Mesendoderm (in vitro differentiated cells): Measurements from ENCODE around the gene HEXIM1.

Source experiments
- DNase-seq: peaks from one replicate; pipeline ENCODE4 v3.0.0; 2013
- H2AK5ac ChIP-seq: 2 replicates; pipeline ENCODE4 v1.6.1; 2013; ENCODE audit warnings: low read length, inconsistent platforms
- H2BK120ac ChIP-seq: 2 replicates; pipeline ENCODE4 v1.6.1; 2013; ENCODE audit warnings: low read depth, mild to moderate bottlenecking, low read length, moderate library complexity, mixed read lengths
- H2BK15ac ChIP-seq: replicated peaks from 2 replicates; pipeline ENCODE4 v1.6.1; 2013; ENCODE audit warnings: low read depth, mild to moderate bottlenecking, moderate library complexity
- H2BK5ac ChIP-seq: 2 replicates; pipeline ENCODE4 v1.6.1; 2013; ENCODE audit warnings: low read length, inconsistent platforms
- H3K18ac ChIP-seq: 2 replicates; pipeline ENCODE4 v1.6.1; 2013; ENCODE audit warnings: mild to moderate bottlenecking, low read length, mixed read lengths
- H3K23ac ChIP-seq: one replicate; pipeline ENCODE4 v1.6.1; 2013; ENCODE audit warnings: low read length
- H3K27ac ChIP-seq: 2 replicates; pipeline ENCODE4 v1.5.1; 2013; ENCODE audit warnings: low read depth, mild to moderate bottlenecking, inconsistent platforms, low read length, moderate library complexity
- H3K27me3 ChIP-seq: 2 replicates; pipeline ENCODE4 v1.6.1; 2013; ENCODE audit warnings: low read length, control low read depth, mild to moderate bottlenecking, inconsistent platforms; ENCODE audit not compliant: insufficient read depth, poor library complexity
- H3K36me3 ChIP-seq: 2 replicates; pipeline ENCODE4 v1.6.1; 2013; ENCODE audit warnings: low read length, inconsistent platforms; ENCODE audit not compliant: control insufficient read depth, insufficient read depth
- H3K4ac ChIP-seq: one replicate; pipeline ENCODE4 v1.6.1; 2013; ENCODE audit warnings: low read depth, mild to moderate bottlenecking, low read length, moderate library complexity
- H3K4me1 ChIP-seq: 2 replicates; pipeline ENCODE4 v1.6.1; 2013; ENCODE audit warnings: low read depth, low read length, inconsistent platforms; ENCODE audit not compliant: control insufficient read depth
- H3K4me2 ChIP-seq: 2 replicates; pipeline ENCODE4 v1.6.1; 2013; ENCODE audit warnings: low read length
- H3K4me3 ChIP-seq: 2 replicates; pipeline ENCODE4 v1.5.1; 2013; ENCODE audit warnings: mild to moderate bottlenecking, low read length
- H3K56ac ChIP-seq: one replicate; pipeline ENCODE4 v1.6.1; 2013; ENCODE audit warnings: low read length
- H3K79me1 ChIP-seq: 2 replicates; pipeline ENCODE4 v1.6.1; 2013; ENCODE audit warnings: low read length, inconsistent platforms
- H3K79me2 ChIP-seq: 2 replicates; pipeline ENCODE4 v1.6.1; 2013; ENCODE audit warnings: mild to moderate bottlenecking, low read length; ENCODE audit not compliant: control insufficient read depth, insufficient read depth
- H3K9ac ChIP-seq: 2 replicates; pipeline ENCODE4 v1.6.1; 2013; ENCODE audit warnings: low read length, inconsistent platforms
- H4K5ac ChIP-seq: one replicate; pipeline ENCODE4 v1.6.1; 2013; ENCODE audit warnings: low read length
- H4K8ac ChIP-seq: one replicate; pipeline ENCODE4 v1.6.1; 2013; ENCODE audit warnings: low read depth, mild to moderate bottlenecking, control low read depth, low read length, moderate library complexity
- WGBS: extraction: QIAGEN DNeasy Blood & Tissue Kit; methylation state at CpG from one replicate; pipeline ENCODE4 v1.1.7; 2013; ENCODE audit warnings: low lambda C conversion rate, missing lambda C conversion rate; ENCODE audit not compliant: insufficient coverage; ENCODE audit errors: extremely low coverage; 5-methylcytosine and 5-hydroxymethylcytosine counted together

Gene HEXIM1

GRCh38 chr17:45107293-45108010 lies 40.8 kb upstream of the HEXIM1 start:
- Histone ChIP-seq H2AK5ac (no peak overlapping the region), H3K79me2 (no peaks in the 10 kb centered on the region), H4K8ac (no peak overlapping the region), H3K36me3 (peaks cover 25% of the 10 kb centered on the region), H3K9ac (no peak overlapping the region), H3K27ac (no peak overlapping the region), H3K23ac (no peak overlapping the region), H3K4me2 (no peak overlapping the region), H2BK15ac (no peak overlapping the region), H3K79me1 (no peaks in the 10 kb centered on the region), H3K4me3 (no peak overlapping the region), H2BK5ac (no peak overlapping the region), H3K56ac (no peak overlapping the region), H3K18ac (no peak overlapping the region), H3K4me1 (no peaks in the 10 kb centered on the region), H3K4ac (no peak overlapping the region), H3K27me3 (no peaks in the 10 kb centered on the region), H2BK120ac (no peak overlapping the region), H4K5ac (no peak overlapping the region)
- WGBS: no CpG with 5 or more reads among the region's 13 CpGs
- no peak for DNase-seq

- no CpG with 5 or more reads among the region's 9 CpGs for WGBS
- Histone ChIP-seq H3K27me3 (no peaks in the 10 kb centered on the region), H3K4me3 (no peak overlapping the region), H2AK5ac (no peak overlapping the region), H3K9ac (no peak overlapping the region), H3K4ac (no peak overlapping the region), H3K79me1 (no peaks in the 10 kb centered on the region), H3K79me2 (no peaks in the 10 kb centered on the region), H3K4me2 (no peak overlapping the region), H2BK5ac (no peak overlapping the region), H3K36me3 (peaks cover 25% of the 10 kb centered on the region), H2BK15ac (no peak overlapping the region), H3K18ac (no peak overlapping the region), H3K56ac (no peak overlapping the region), H4K5ac (no peak overlapping the region), H3K23ac (no peak overlapping the region), H2BK120ac (no peak overlapping the region), H3K27ac (no peak overlapping the region), H3K4me1 (no peaks in the 10 kb centered on the region), H4K8ac (no peak overlapping the region)
- DNase-seq: no peak
These were observed 40.2 kb upstream of the HEXIM1 start for GRCh38 chr17:45108051-45108450.

- no peak overlapping the region for H2BK5ac ChIP-seq
- no peak for DNase-seq
- no peak overlapping the region for H3K9ac ChIP-seq
- H3K36me3 ChIP-seq: peaks cover 19% of the 10 kb centered on the region
- no peak overlapping the region for H3K4me2 ChIP-seq
- no peaks in the 10 kb centered on the region for H3K4me1 ChIP-seq
- no peak overlapping the region for H2BK120ac ChIP-seq
- H3K79me2 ChIP-seq: no peaks in the 10 kb centered on the region
- H2AK5ac ChIP-seq: no peak overlapping the region
- WGBS: no CpG with 5 or more reads among the region's 12 CpGs
- no peak overlapping the region for H3K27ac ChIP-seq
- H2BK15ac ChIP-seq: no peak overlapping the region
- no peak overlapping the region for H3K4ac ChIP-seq
- no peaks in the 10 kb centered on the region for H3K27me3 ChIP-seq
- H3K23ac ChIP-seq: no peak overlapping the region
- no peak overlapping the region for H3K4me3 ChIP-seq
- no peak overlapping the region for H3K56ac ChIP-seq
- H4K5ac ChIP-seq: no peak overlapping the region
- no peak overlapping the region for H3K18ac ChIP-seq
- no peak overlapping the region for H4K8ac ChIP-seq
- no peaks in the 10 kb centered on the region for H3K79me1 ChIP-seq
These were observed 39.4 kb upstream of the HEXIM1 start for GRCh38 chr17:45108595-45109521.

GRCh38 chr17:45110676-45111611 lies 37.3 kb upstream of the HEXIM1 start:
- no peak overlapping the region for H3K27ac ChIP-seq
- WGBS: no CpG with 5 or more reads among the region's 16 CpGs
- peaks cover 13% of the 10 kb centered on the region for H3K36me3 ChIP-seq
- no peak overlapping the region for H3K9ac ChIP-seq
- H3K4ac ChIP-seq: no peak overlapping the region
- no peak overlapping the region for H3K4me2 ChIP-seq
- no peaks in the 10 kb centered on the region for H3K79me2 ChIP-seq
- H3K27me3 ChIP-seq: no peaks in the 10 kb centered on the region
- no peak overlapping the region for H2BK5ac ChIP-seq
- H3K79me1 ChIP-seq: no peaks in the 10 kb centered on the region
- H4K8ac ChIP-seq: no peak overlapping the region
- H4K5ac ChIP-seq: no peak overlapping the region
- no peak for DNase-seq
- no peaks in the 10 kb centered on the region for H3K4me1 ChIP-seq
- H3K4me3 ChIP-seq: no peak overlapping the region
- no peak overlapping the region for H2BK120ac ChIP-seq
- H3K56ac ChIP-seq: no peak overlapping the region
- H3K18ac ChIP-seq: no peak overlapping the region
- H2AK5ac ChIP-seq: no peak overlapping the region
- no peak overlapping the region for H3K23ac ChIP-seq
- H2BK15ac ChIP-seq: no peak overlapping the region

GRCh38 chr17:45111850-45112249 lies 36.4 kb upstream of the HEXIM1 start:
- Histone ChIP-seq H2BK5ac (no peak overlapping the region), H3K36me3 (peaks cover 6% of the 10 kb centered on the region), H2BK120ac (no peak overlapping the region), H3K4me2 (no peak overlapping the region), H3K9ac (no peak overlapping the region), H3K79me1 (no peaks in the 10 kb centered on the region), H2BK15ac (no peak overlapping the region), H4K5ac (no peak overlapping the region), H3K4me3 (no peak overlapping the region), H4K8ac (no peak overlapping the region), H3K79me2 (no peaks in the 10 kb centered on the region), H3K4me1 (no peaks in the 10 kb centered on the region), H3K27me3 (no peaks in the 10 kb centered on the region), H3K4ac (no peak overlapping the region), H2AK5ac (no peak overlapping the region), H3K23ac (no peak overlapping the region), H3K27ac (no peak overlapping the region), H3K18ac (no peak overlapping the region), H3K56ac (no peak overlapping the region)
- DNase-seq: no peak
- no CpG with 5 or more reads among the region's 11 CpGs for WGBS
